GF-D8 (cell line): Measurements from ENCODE around the gene SLC5A5.
A peak's percentile ranks its signal among the peaks of the same experiment; 100 is the strongest.
"Not testable (repeated sequence)": the region's sequence is repeated elsewhere in the genome, so short reads cannot be mapped to it uniquely, and the experiment has no call there.

ENCODE experiments used
- DNase-seq: peaks from one replicate; lab custom pipeline; 2025; lab: John Stamatoyannopoulos, UW

The SLC5A5 gene

GRCh38 chr19:17871032-17871877 is 490 bp upstream of the SLC5A5 start:
- DNase-seq: no peak

- DNase-seq: peak; percentile 63
These were observed 681 bp downstream of the SLC5A5 start for GRCh38 chr19:17872251-17873001.

- DNase-seq: no peak
These were observed 2.3 kb downstream of the SLC5A5 start for GRCh38 chr19:17873786-17874757.

- no peak for DNase-seq
These were observed 3.0 kb downstream of the SLC5A5 start for GRCh38 chr19:17874758-17875135.

GRCh38 chr19:17877696-17878095 is 6.0 kb downstream of the SLC5A5 start:
- DNase-seq: no peak

GRCh38 chr19:17879466-17879865 is 7.7 kb downstream of the SLC5A5 start:
- DNase-seq: no peak

- no peak for DNase-seq
These were observed 10.0 kb downstream of the SLC5A5 start for GRCh38 chr19:17881701-17882100.

- DNase-seq: no peak
These were observed 12.1 kb downstream of the SLC5A5 start for GRCh38 chr19:17883627-17884410.

- DNase-seq: no peak
These were observed 14.8 kb downstream of the SLC5A5 start for GRCh38 chr19:17886515-17886914.

GRCh38 chr19:17887221-17887620 is 15.5 kb downstream of the SLC5A5 start:
- not testable (repeated sequence) for DNase-seq

- no peak for DNase-seq
These were observed 16.5 kb downstream of the SLC5A5 start for GRCh38 chr19:17888260-17888659.

GRCh38 chr19:17889609-17890214 is 18.0 kb downstream of the SLC5A5 start:
- DNase-seq: no peak

GRCh38 chr19:17893766-17894165 is 22.0 kb downstream of the SLC5A5 start:
- no peak for DNase-seq

- DNase-seq: no peak
These were observed 31.0 kb downstream of the SLC5A5 start for GRCh38 chr19:17902701-17903100.

GRCh38 chr19:17908244-17908643 is 36.5 kb downstream of the SLC5A5 start:
- DNase-seq: no peak

- no peak for DNase-seq
These were observed 37.4 kb downstream of the SLC5A5 start for GRCh38 chr19:17909003-17909732.

GRCh38 chr19:17910791-17911360 is 39.1 kb downstream of the SLC5A5 start:
- DNase-seq: no peak

GRCh38 chr19:17915940-17916593 is 44.3 kb downstream of the SLC5A5 start:
- no peak for DNase-seq

GRCh38 chr19:17918151-17918550 is 46.4 kb downstream of the SLC5A5 start:
- not testable (repeated sequence) for DNase-seq
